Measurements from ENCODE around the gene FUBP3. TPM values are rescaled to one million over a fixed set of nuclear protein-coding genes. Genes with fewer than 3 reads are reported as not detected.

The FUBP3 gene
- polyA plus RNA-seq, 1 donor (not counting 4 experiments of a cell fraction or from before 2014, with no cell fraction given), result 39.1 TPM

GRCh38 chr9:130662970-130663257 is 83.5 kb downstream of the FUBP3 start:
- no peaks in the 10 kb centered on the region for H3K9me3 ChIP-seq (ENCODE audit: control insufficient read depth, low read depth, low read length)
- no peak overlapping the region for H3K9ac ChIP-seq (ENCODE audit: control insufficient read depth, extremely low read depth, insufficient read depth, low read length)
- no peaks in the 10 kb centered on the region for H3K9me1 ChIP-seq (ENCODE audit: control insufficient read depth, extremely low read depth, insufficient read depth, low read length)
- DNase-seq (ENCODE audit: low read depth, low spot score) (no peak), FAIRE-seq (no peak)
- peaks cover 5% of the 10 kb centered on the region for H4K20me1 ChIP-seq (ENCODE audit: control insufficient read depth, extremely low read depth, insufficient read depth, low read length)
- H3K27me3 ChIP-seq (ENCODE audit: control insufficient read depth, extremely low read depth, insufficient read depth, low read length), result peaks cover 99% of the 10 kb centered on the region
- H3K4me1 ChIP-seq (ENCODE audit: control insufficient read depth, extremely low read depth, insufficient read depth, low read length), result no peaks in the 10 kb centered on the region
- H3K27ac ChIP-seq (ENCODE audit: control insufficient read depth, insufficient read depth, low read length), result no peak overlapping the region
- TF ChIP-seq CTCF (optimal IDR thresholded peaks at IDR 0.05 in 1 of 3, IDR thresholded peaks at IDR 0.05 in 1 of 3, conservative IDR thresholded peaks at IDR 0.05 in 1 of 3; ENCODE audit: extremely low read depth in 1 of 3, insufficient read depth in 2 of 3, low read length in 3 of 3) (no peak), EZH2 (IDR thresholded peaks at IDR 0.05; ENCODE audit: low read length) (peak; percentile 92)
- H3K4me3 ChIP-seq (ENCODE audit: control insufficient read depth in 2 of 3, extremely low read depth in 1 of 3, insufficient read depth in 2 of 3, low read depth in 1 of 3, low read length in 3 of 3), result no peak overlapping the region
- H2AFZ ChIP-seq (ENCODE audit: control insufficient read depth, low read length), result no peak overlapping the region
- peak overlapping the region; percentile 37 for H3K4me2 ChIP-seq (ENCODE audit: control insufficient read depth, extremely low read depth, insufficient read depth, low read depth, low read length)
- dilution Hi-C loops (cut with MboI; ENCODE audit: extremely low pct_ligation_motif_present, low sequenced_read_pairs), result no loop called here
- no peaks in the 10 kb centered on the region for H3K79me2 ChIP-seq (ENCODE audit: control insufficient read depth, insufficient read depth, low read length)
- no peaks in the 10 kb centered on the region for H3K36me3 ChIP-seq (ENCODE audit: control insufficient read depth in 2 of 2, extremely low read depth in 1 of 2, insufficient read depth in 2 of 2, low read length in 2 of 2)

- dilution Hi-C loops (cut with MboI; ENCODE audit: extremely low pct_ligation_motif_present, low sequenced_read_pairs), result no loop called here
- DNase-seq (ENCODE audit: low read depth, low spot score) (no peak), FAIRE-seq (no peak)
- H4K20me1 ChIP-seq (ENCODE audit: control insufficient read depth, extremely low read depth, insufficient read depth, low read length), result peaks cover 5% of the 10 kb centered on the region
- no peaks in the 10 kb centered on the region for H3K4me1 ChIP-seq (ENCODE audit: control insufficient read depth, extremely low read depth, insufficient read depth, low read length)
- no peaks in the 10 kb centered on the region for H3K9me1 ChIP-seq (ENCODE audit: control insufficient read depth, extremely low read depth, insufficient read depth, low read length)
- no peak overlapping the region for H3K27ac ChIP-seq (ENCODE audit: control insufficient read depth, insufficient read depth, low read length)
- peak overlapping the region; percentile 37 for H3K4me2 ChIP-seq (ENCODE audit: control insufficient read depth, extremely low read depth, insufficient read depth, low read depth, low read length)
- no peak overlapping the region for H3K9ac ChIP-seq (ENCODE audit: control insufficient read depth, extremely low read depth, insufficient read depth, low read length)
- TF ChIP-seq CTCF (optimal IDR thresholded peaks at IDR 0.05 in 1 of 3, IDR thresholded peaks at IDR 0.05 in 1 of 3, conservative IDR thresholded peaks at IDR 0.05 in 1 of 3; ENCODE audit: extremely low read depth in 1 of 3, insufficient read depth in 2 of 3, low read length in 3 of 3), result no peak
- TF ChIP-seq EZH2 (IDR thresholded peaks at IDR 0.05; ENCODE audit: low read length), result peak; percentile 82
- H3K4me3 ChIP-seq (ENCODE audit: control insufficient read depth in 2 of 3, extremely low read depth in 1 of 3, insufficient read depth in 2 of 3, low read depth in 1 of 3, low read length in 3 of 3), result no peak overlapping the region
- no peak overlapping the region for H2AFZ ChIP-seq (ENCODE audit: control insufficient read depth, low read length)
- H3K79me2 ChIP-seq (ENCODE audit: control insufficient read depth, insufficient read depth, low read length), result no peaks in the 10 kb centered on the region
- H3K9me3 ChIP-seq (ENCODE audit: control insufficient read depth, low read depth, low read length), result no peaks in the 10 kb centered on the region
- H3K36me3 ChIP-seq (ENCODE audit: control insufficient read depth in 2 of 2, extremely low read depth in 1 of 2, insufficient read depth in 2 of 2, low read length in 2 of 2), result no peaks in the 10 kb centered on the region
- H3K27me3 ChIP-seq (ENCODE audit: control insufficient read depth, extremely low read depth, insufficient read depth, low read length), result peaks cover 99% of the 10 kb centered on the region
Observed at GRCh38 chr9:130663258-130663976, 84.0 kb downstream of the FUBP3 start.
